Stimulated activated CD4-positive, alpha-beta T cell treated with anti-CD3 and anti-CD28 coated beads, Interleukin-15, amount 100 ng/mL, for 1 hour (primary cell): Measurements from ENCODE around the gene ATP13A3.

Experiments used
- DNase-seq, 2 donors: peaks; one replicate each; pipeline ENCODE4 v3.0.0-alpha.2; 2020; ENCODE audit warnings: low read depth in 1 of 2, low spot score in 1 of 2

ATP13A3 gene

DNA sequence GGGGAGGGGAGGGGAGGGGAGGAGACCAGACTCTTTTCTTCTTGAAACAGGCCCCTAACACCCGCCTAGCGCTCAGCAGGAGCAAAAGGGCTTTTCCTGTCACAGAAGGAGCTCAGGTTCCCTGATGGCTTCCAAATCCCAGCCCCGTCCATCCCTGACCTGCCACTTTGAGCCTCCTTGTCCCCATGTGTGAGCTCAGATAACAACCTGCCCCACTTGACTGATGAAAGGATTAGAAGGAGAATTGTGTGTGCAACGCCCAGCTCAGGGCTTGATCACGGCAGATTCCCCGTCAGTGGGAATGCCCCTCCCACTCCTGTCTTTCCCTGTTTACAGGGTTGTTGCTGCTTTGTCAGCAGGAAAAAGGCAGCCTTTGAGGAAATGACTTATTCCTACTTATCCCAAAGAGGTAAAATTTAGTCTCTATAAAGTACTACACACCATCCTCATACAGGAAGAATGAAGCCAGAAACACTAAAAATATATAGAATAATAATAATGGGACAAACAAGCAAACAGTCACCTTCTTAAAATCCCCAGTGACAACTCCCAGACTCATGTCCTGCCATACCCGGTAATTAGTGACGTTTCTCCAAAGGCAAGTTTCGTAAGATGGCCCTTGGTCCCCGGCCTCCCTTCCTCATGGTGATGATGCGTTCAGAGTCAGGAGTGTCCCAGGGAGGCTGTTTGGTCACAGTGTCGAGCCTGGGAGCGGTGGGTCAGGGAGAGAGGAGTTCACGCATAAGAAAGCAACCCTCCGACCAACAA lies 111.1 kb downstream of the ATP13A3 start:
- no peak for DNase-seq

DNA sequence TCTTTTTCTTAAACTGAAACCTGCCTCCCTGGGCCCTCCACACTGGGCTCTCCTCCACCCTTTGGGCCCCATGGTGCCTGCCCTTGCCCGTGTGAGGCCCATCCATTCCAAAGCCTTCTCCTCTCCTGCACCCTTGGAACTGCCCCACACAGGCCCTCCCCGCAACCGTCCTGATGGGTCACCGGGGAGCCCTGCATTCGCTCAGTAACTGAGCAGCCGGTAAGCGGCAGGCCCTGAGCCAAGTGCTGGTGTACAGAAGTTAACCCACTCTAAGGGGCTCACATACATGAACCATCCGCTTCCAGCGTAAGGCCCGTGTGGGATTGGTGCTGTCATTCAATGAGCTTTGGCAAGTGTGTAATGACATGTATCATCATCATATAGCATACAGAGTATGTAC lies 111.9 kb downstream of the ATP13A3 start:
- no peak for DNase-seq

DNA sequence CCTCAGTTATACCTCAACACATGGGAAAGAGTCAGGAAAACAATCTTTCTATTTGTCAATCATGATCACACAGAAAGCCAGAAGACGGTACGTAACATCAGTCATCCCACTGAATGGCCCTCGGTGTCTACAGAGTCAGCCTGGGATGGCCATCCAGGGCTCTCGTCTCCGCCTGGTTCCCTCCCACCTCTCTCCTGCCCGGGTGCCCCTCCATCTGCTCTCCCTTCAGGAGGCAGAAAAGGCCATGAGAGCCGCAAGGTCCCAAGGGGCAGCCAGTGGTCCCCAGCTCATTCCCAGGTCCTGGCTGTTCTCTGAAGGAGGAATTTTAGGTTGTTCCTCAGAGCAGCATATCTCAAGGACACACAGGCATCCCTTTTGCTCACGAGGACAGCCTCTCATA lies 112.9 kb downstream of the ATP13A3 start:
- DNase-seq, result no peak

DNA sequence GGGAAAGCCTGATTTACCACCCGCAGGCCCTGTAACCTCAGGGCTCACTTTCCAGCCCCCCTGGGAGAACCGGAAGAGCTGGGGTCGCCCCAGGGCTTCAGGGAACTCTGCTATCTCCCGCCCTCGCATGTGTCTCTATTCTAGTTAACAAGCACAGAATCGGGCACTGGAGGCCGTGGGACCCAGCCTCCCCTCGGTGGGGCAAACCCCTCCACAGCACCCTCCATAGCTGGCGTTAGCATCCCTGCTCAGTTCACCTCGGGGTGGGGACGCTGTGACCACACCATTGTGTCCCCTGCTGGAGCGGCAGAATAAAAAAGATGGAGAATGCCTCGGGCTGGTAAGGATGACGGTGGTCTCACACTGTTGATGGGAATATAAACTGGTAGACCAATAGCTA lies 113.8 kb downstream of the ATP13A3 start:
- no peak for DNase-seq

DNA sequence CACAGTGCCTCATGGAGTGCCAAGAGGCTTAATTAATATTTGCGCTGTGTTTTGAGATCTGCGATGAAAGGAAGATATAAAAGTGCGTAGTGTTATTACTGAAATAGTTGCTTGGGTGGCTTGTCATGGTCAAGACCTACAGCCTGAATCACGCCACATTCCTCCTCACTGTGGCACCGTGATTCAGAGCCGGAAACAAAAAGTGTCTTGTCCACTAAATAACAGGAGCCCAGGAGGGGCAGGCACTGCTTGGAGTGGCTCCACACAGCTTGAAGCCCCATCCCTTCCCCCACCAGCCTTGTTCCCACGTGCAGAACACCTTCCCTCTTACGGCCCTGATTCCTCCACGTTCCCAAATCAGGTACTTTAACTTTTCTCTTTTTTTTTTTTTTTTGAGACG lies 116.0 kb downstream of the ATP13A3 start:
- no peak for DNase-seq

DNA sequence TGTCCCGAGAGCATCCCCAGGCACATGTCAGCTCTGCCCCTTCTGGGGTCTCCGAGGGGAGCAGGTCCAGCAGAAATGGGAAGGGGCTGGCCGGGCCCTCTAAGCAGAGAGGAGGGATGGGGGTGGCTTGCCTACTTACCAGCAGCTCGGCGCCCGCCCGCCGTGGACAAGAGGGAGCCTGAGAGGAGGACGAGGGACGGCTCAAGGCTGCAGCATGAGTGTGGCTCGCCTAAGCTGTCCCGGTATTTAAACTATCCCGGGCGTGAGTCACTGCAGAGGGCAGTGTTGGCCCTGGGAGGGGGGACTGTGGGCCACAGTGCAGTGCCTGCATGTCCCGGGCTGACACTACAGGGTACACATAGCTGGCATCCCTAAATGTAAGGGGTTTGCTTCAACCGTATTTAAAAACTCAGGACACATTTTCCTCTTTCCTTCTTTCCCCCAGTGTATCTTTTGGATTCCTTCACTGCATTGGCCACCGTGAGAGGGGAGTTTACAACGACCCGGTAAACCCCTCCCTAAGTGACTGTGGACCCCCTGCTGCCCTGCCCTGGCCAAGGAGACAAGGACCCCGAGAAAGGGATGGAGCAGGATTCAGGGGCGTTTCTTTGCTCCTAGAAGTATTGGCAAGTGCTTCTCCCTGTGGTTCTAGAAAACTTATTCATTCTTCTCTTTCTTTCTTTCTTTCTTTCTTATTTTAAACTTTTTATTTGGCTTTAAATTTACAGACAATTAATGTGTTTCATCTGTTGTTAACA lies 117.1 kb downstream of the ATP13A3 start, which contains the start of gene LRRC15:
Gene LRRC15 (minus strand): TSS at position 222 of the 758 bp plus-strand sequence. CDS start 8,700 bp downstream, outside the sequence.
- no peak for DNase-seq

DNA sequence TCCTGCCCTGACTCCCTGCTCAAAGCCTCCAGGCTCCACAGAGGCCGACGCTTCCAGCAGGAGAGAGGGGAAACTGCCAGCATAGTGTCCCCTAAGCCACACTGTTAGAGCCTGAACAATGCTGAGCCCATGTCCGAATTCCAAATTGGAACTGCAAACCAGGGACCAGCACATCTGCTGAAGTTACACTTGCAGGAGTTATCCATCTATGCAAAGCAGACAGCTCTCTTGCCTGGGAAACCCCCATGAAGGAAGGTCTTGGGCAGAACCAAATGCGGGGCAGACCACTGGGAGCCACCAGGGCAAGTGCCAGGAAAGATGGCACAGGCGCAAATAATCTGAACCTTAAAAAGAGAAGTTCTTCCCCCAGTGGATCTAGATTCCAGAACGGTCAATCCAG lies 117.9 kb downstream of the ATP13A3 start:
- DNase-seq, result no peak

DNA sequence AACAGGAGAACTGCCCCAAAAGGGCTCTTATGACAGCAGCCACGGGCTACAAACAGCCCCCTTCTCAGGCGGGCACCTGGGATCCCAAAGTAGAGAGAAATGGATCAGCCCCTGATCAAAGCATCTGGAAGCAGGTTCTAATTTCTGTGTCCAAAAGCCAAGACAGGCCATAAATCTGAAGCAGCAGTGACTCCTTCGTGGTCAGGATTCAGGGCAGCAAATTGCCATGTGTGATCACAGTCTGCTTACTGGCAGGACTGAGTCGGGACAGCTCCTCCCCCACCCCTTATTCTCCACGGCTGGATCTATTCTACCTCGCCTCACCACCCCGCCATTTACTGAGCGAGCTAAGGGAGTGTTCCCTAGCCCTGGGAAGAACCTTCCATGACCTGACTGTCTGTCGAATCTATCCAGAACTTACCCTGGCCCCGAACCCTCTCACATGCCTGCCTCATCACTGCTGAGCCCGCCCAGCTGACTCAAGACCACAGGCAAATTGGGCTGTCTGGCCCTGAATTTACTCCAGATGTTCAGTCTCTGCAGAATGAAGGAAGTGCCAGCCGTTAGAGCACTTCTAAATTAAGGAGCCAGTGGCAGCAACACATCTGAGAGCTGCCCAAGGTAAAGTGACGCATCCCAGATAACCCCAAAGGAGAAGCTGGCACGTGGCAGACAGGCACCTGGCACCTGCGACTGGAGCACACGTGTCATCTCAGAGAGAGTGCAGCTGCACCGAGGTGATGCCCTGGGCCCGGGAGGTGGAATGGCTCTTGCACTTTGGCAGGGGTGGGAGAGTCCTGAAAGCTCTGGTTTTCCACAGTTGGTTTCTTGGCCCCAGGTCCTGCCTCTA lies 118.6 kb downstream of the ATP13A3 start:
- no peak for DNase-seq

DNA sequence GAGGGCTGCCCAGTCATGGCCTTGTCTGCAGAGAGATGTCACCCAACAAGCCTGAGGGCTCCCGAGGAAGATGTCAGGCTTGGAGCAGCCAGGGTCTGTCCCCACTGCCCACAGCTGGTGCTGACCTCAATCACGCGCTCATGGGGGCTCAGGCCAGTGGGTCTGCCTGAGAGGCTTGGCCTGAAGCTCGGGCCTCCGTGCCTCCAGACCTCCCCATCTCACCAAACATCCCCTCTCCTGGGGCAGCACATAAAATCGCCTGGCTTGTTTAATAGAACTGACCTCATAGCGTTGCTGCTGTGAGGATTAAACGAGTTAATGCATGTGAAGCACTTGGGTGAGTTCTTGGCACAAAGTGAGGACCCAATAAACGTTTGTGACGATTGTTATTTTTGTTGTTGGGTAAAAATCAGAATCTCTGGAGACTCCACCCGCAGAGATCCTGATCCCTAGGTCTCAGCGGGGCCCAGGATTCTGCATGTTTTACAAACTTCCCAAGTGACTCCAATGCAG lies 120.8 kb downstream of the ATP13A3 start:
- DNase-seq, result no peak

DNA sequence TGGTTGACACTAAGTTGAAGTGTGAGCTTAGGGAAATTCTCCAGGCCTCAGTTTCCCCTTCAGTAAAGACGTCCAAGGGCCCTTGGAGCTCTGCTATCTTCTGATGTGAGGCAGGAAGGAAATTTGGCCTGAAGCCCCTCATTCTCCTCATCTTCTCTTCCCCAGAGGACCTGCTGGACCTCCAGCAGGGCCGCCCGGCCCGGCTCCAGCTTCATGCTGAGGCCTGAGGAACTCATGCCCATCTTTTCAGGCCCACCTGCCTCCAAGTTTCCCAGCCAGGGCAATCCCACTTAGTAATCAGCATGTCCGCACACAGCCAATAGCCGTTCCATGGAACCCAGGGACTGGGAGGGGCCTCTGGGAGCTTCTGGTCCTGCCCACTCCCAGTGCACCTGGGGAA lies 121.3 kb downstream of the ATP13A3 start:
- DNase-seq, result no peak

DNA sequence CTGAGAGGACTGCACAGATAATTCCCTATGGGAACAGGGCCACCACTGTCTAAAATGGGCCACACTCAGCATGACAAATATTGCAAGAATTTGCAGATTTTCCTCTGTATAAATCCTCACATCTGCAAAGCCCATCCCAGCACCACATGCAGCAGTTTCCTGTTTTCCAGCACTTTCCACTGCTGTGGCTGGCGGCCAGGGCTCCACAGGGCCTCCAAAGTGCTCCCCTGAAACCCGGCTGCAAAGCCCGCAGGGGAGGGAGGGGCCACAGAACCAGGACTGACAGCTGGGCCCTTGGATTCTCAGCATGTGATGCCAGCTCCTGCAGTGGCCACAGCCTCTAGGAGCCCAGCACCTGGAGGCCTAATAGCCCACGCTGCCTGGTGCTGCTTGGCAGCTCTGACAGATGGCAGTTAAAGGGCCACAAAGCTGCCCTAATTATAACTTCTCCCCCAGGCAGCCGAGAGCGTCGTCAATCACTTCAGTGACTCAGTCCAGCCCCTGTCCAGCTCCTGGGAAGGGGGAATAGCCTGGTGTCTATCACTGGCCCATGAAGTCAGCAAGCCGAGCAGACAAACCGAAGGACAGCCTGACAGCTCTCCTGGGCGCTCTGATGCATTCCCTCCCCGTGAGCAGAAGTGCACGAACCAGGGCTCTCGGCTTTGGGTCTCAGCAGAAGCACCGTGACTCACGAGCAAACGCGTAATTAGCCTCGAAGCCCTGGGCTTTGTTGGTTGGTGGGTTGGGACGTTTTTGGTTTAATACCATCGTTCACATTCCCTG lies 122.0 kb downstream of the ATP13A3 start:
- DNase-seq, result no peak

DNA sequence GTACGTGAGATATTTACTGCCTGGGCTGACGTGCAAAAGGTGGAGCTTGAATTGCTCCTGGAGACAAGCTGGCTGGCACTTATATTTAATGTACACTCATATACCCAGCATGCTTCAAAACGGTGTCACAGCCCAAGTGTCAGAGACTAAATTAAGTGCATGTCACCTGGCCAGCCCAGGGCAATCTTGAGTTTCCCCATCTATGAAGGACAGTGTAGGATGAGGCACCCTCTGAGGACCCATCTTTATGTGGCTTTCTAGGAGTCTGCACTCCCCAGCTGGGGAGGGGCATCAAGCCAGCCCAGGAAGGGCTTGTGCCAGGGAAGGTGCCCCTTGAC lies 122.5 kb downstream of the ATP13A3 start:
- DNase-seq, result no peak

DNA sequence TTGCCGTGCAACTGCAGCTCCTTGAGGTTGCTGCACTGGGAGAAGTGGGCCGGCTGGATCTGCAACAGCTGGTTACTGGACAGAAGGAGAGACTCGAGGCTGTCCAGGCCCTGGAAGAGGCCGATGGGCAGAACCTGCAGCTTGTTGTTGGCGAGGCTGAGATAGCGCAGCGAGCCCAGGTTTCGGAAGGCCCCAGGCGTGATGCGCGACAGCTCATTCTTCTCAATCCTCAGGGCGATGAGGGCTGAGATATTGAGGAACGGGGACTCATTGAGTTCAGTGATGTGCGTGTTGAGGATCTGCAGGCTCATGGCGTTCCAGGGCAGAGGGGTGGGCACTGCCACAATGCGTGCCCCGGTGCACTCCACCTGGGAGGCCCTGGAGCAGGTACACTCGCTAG lies 126.2 kb downstream of the ATP13A3 start:
- no peak for DNase-seq

DNA sequence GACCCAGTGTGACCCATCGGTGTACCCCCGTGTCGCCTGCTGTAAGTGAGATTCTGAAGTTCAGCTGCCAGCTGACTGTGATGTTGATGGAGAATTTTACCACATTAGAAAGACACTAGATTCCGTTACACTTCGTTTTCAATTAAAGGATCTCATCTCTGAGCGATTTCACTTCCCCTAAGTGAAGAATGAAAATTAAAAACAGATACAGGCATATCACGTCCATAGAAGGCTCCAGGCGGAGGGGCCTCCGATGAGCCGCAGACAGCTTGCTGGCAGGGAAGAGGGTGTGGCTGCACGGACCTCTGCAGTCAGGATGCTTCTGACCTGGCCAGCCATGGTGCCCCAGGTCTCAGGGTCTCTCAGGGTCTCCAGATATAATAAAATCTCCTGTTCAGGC lies 129.1 kb downstream of the ATP13A3 start:
- DNase-seq, result no peak

DNA sequence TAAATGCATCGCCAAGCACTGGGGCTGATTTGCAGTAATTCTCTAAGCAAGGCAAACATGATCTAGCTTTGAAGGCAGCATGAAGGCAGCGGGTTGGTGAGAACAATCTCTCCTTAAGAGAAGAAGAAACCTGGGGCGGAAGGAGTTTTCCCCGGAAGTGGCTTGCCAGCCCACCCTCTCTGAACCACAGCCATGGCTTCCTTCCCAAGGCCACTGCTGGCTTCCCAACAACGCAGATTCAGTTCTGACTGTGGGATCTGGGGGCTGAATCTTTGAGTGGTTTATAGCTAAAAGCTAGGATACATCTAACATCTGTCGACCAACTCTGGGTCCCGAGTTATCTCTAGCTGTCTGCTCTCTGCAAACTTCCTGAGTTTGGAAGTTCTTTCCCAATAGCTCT lies 131.4 kb downstream of the ATP13A3 start:
- no peak for DNase-seq

DNA sequence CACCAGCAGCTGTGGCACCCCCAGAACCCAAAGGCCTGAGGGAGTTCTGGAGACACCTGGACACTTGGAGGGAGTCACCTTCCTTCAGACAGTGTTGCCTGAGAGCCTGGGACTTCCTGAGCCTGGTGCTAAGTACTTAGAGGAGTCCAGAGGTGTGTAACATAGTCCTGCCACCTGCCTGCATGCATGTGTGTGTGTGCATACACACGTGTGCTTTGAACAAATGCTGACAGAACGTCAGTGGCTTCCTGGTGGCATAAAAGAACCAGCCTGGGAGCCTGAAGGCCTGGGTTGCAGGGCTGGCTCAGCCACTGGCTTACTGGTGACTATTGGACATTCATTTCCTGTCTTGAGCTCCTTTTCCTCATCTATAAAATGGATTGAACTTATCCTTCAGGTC lies 132.5 kb downstream of the ATP13A3 start:
- no peak for DNase-seq
